OCI-LY3 (cell line): ENCODE results near the gene KAT7.

ENCODE experiments used
- EZH2phosphoT487 ChIP-seq: fragments of 200-600 bp; shearing (Covaris generic); IDR thresholded peaks from 2 replicates; pipeline ENCODE4 v1.6.1; 2018; ENCODE audit warnings: antibody characterized with exemption, mixed run types, low read depth
- TF ChIP-seq, protein P1 (sequence below): fragments of 200-600, 300-600 bp; sonication (generic); IDR thresholded peaks from 2 replicates; pipeline ENCODE4 v1.5.1; 2014; ENCODE audit warnings: antibody characterized with exemption, low read length, low read depth

DNA sequence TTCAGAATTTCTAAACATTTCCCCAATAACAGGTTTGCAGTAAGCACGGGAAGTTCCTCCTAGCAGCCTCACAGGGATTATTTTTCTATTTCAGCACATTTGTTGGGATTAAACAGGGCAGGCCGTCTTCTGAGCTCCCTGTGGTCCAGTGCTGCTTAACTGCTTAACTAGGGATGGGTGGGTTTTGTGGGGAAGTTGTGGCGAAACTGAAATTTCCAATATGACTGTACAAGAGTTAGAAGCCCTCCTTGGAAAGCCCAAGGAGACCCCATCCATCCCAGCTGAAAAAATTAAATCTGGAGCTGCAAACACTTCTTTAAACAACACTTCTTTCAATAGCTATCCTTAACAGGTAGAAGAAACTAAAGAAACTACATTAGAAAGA, 46.8 kb upstream of the KAT7 start:
- TF ChIP-seq, protein P1, sequence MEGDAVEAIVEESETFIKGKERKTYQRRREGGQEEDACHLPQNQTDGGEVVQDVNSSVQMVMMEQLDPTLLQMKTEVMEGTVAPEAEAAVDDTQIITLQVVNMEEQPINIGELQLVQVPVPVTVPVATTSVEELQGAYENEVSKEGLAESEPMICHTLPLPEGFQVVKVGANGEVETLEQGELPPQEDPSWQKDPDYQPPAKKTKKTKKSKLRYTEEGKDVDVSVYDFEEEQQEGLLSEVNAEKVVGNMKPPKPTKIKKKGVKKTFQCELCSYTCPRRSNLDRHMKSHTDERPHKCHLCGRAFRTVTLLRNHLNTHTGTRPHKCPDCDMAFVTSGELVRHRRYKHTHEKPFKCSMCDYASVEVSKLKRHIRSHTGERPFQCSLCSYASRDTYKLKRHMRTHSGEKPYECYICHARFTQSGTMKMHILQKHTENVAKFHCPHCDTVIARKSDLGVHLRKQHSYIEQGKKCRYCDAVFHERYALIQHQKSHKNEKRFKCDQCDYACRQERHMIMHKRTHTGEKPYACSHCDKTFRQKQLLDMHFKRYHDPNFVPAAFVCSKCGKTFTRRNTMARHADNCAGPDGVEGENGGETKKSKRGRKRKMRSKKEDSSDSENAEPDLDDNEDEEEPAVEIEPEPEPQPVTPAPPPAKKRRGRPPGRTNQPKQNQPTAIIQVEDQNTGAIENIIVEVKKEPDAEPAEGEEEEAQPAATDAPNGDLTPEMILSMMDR: no peak
- TF ChIP-seq EZH2phosphoT487: no peak
